ENCODE results near the gene AVPI1. TPM values are rescaled to one million over a fixed set of nuclear protein-coding genes. Genes with fewer than 3 reads are reported as not detected.

The AVPI1 gene
- total and polyA plus RNA-seq, 10 of the 15 experiments (the other 5 are each of a cell fraction or from before 2014, with no cell fraction given): 0.08 to 1.4 (median 0.84) TPM

DNA sequence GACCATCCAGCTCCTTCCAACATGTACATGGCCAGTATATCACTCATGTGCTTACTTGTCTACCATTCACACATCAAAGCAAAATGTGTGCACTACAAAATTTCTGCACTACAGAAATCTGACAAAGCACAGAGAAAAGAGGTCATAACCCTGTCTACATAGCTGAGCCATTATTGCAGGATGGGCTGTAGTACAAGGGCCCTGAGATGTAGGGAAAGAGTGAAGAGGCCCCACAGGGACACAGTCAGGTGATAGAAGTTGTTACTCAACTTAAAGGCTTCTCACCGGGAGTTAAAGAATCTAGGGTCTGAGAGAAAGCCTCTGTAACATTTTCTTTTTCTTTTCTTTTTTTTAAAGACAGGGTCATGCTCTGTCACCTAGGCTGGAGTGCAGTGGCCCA is 17.5 kb downstream of the AVPI1 start:
- ChIA-PET POLR2A (no interaction called here), SMC1A (ENCODE audit: uncharacterized antibody, unreplicated experiment) (interaction anchor here (1.2 to 1.7 kb wide), 2 partner anchors 20 to 67 kb away, joined by 4 to 6 read pairs; partner anchors contain the start of gene ZFYVE27), CTCF (interaction anchor here (0.7 to 1.6 kb wide), 4 partner anchors 10 to 98 kb away, joined by 3 to 4 read pairs (median 3); no protein-coding TSS in a partner anchor), RAD21 (ENCODE audit: unreplicated experiment) (no interaction called here)
- no peak overlapping the region for H3K4me2 ChIP-seq (ENCODE audit: control insufficient read depth, insufficient read depth)
- no TSS peak for BruUV-seq (replicated peaks)
- peaks cover 2 to 10% of the 10 kb centered on the region in 2 experiments for H3K36me3 ChIP-seq (ENCODE audit: control insufficient read depth in 2 of 2, insufficient read depth in 2 of 2, low read length in 1 of 2)
- ATAC-seq (no peak), DNase-seq (ENCODE audit: low read depth, low spot score) (no peak), FAIRE-seq (no peak)
- no peak overlapping the region for H2AFZ ChIP-seq (ENCODE audit: control insufficient read depth, low read depth, low read length)
- no peak overlapping the region for H3K27ac ChIP-seq (ENCODE audit: control insufficient read depth, insufficient read depth)
- no peak overlapping the region for H3K4me3 ChIP-seq
- TF ChIP-seq, protein P1, sequence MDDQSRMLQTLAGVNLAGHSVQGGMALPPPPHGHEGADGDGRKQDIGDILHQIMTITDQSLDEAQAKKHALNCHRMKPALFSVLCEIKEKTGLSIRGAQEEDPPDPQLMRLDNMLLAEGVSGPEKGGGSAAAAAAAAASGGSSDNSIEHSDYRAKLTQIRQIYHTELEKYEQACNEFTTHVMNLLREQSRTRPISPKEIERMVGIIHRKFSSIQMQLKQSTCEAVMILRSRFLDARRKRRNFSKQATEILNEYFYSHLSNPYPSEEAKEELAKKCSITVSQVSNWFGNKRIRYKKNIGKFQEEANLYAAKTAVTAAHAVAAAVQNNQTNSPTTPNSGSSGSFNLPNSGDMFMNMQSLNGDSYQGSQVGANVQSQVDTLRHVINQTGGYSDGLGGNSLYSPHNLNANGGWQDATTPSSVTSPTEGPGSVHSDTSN (IDR thresholded peaks at IDR 0.05; ENCODE audit: insufficient replicate concordance, low read depth, low read length): no peak
- TF ChIP-seq BHLHE40 (IDR thresholded peaks at IDR 0.05; ENCODE audit: borderline replicate concordance in 1 of 2, low read depth in 2 of 2, low read length in 1 of 2): no peak
- no peaks in the 10 kb centered on the region for H3K27me3 ChIP-seq (replicated peaks in 1 of 2; ENCODE audit: control insufficient read depth in 2 of 2, insufficient read depth in 2 of 2, low read length in 1 of 2)
- in situ Hi-C loops (cut with MboI) (no loop called here), intact Hi-C loops (cut with micrococcal nuclease; ENCODE audit: unreplicated experiment) (no loop called here)
- H4K20me1 ChIP-seq (ENCODE audit: control insufficient read depth, insufficient read depth): no peaks in the 10 kb centered on the region
- WGBS (ENCODE audit: insufficient coverage, insufficient replicate concordance, low lambda C conversion rate, missing lambda C conversion rate): 100% methylated on average over 1 of the region's 1 CpG
- H3K79me2 ChIP-seq (ENCODE audit: control insufficient read depth, insufficient read depth, low read length): no peaks in the 10 kb centered on the region
- no peaks in the 10 kb centered on the region for H3K9me3 ChIP-seq (replicated peaks; ENCODE audit: control insufficient read depth, insufficient read depth, low read length)
- H3K4me1 ChIP-seq (ENCODE audit: control insufficient read depth, insufficient read depth, low read length): no peaks in the 10 kb centered on the region
- no peak overlapping the region for H3K9ac ChIP-seq (ENCODE audit: control insufficient read depth, insufficient read depth, low read length)

DNA sequence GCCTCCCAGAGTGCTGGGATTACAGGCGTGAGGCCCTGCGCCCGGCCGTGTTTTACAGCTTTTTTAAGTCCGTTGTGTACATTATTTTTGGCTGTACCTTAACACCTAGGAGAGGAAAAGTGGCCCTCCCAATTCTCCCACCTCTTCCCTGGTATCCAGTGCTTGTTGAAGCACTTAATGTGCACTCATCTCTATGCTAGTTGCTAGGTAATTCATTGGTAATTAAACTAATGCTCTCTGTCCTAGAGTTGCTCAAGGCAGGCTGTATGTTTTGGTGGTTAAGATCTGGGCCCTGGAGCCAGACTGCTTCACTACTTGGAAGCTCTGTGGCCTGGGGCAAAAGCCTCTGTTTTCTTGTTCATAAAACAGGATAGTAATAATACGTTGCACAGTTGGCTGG is 19.6 kb downstream of the AVPI1 start:
- RAD21 ChIA-PET (ENCODE audit: unreplicated experiment): no interaction called here
- no peak for DNase-seq (ENCODE audit: low read depth, low spot score)
- no peak for TF ChIP-seq STAT1 (conservative IDR thresholded peaks at IDR 0.05)
- TF ChIP-seq, protein P2, sequence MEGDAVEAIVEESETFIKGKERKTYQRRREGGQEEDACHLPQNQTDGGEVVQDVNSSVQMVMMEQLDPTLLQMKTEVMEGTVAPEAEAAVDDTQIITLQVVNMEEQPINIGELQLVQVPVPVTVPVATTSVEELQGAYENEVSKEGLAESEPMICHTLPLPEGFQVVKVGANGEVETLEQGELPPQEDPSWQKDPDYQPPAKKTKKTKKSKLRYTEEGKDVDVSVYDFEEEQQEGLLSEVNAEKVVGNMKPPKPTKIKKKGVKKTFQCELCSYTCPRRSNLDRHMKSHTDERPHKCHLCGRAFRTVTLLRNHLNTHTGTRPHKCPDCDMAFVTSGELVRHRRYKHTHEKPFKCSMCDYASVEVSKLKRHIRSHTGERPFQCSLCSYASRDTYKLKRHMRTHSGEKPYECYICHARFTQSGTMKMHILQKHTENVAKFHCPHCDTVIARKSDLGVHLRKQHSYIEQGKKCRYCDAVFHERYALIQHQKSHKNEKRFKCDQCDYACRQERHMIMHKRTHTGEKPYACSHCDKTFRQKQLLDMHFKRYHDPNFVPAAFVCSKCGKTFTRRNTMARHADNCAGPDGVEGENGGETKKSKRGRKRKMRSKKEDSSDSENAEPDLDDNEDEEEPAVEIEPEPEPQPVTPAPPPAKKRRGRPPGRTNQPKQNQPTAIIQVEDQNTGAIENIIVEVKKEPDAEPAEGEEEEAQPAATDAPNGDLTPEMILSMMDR (IDR thresholded peaks at IDR 0.05 in 2 of 3, conservative IDR thresholded peaks at IDR 0.05 in 1 of 3; ENCODE audit: control insufficient read depth in 2 of 3, extremely low read depth in 1 of 3, insufficient read depth in 1 of 3, low read depth in 3 of 3, low read length in 3 of 3): no peak
- TF ChIP-seq NBN (IDR thresholded peaks at IDR 0.05): no peak
- TF ChIP-seq, protein P3, sequence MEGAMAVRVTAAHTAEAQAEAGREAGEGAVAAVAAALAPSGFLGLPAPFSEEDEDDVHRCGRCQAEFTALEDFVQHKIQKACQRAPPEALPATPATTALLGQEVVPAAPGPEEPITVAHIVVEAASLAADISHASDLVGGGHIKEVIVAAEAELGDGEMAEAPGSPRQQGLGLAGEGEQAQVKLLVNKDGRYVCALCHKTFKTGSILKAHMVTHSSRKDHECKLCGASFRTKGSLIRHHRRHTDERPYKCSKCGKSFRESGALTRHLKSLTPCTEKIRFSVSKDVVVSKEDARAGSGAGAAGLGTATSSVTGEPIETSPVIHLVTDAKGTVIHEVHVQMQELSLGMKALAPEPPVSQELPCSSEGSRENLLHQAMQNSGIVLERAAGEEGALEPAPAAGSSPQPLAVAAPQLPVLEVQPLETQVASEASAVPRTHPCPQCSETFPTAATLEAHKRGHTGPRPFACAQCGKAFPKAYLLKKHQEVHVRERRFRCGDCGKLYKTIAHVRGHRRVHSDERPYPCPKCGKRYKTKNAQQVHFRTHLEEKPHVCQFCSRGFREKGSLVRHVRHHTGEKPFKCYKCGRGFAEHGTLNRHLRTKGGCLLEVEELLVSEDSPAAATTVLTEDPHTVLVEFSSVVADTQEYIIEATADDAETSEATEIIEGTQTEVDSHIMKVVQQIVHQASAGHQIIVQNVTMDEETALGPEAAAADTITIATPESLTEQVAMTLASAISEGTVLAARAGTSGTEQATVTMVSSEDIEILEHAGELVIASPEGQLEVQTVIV (IDR thresholded peaks at IDR 0.05; ENCODE audit: borderline replicate concordance, partially characterized antibody): no peak
- TF ChIP-seq MTA2 (IDR thresholded peaks at IDR 0.05; ENCODE audit: low read depth): no peak
- TF ChIP-seq KAT2A (conservative IDR thresholded peaks at IDR 0.05; ENCODE audit: control insufficient read depth, low read depth, low read length): no peak
- no peak for TF ChIP-seq CBX3 (IDR thresholded peaks at IDR 0.05; ENCODE audit: borderline replicate concordance, low read depth)
- no peak for TF ChIP-seq CHD4 (IDR thresholded peaks at IDR 0.05)
- TF ChIP-seq HDAC2 (IDR thresholded peaks at IDR 0.05): no peak
- TF ChIP-seq TCF3 (IDR thresholded peaks at IDR 0.05; ENCODE audit: borderline replicate concordance, insufficient read depth, low read depth, low read length): no peak

More for the DNA sequence above, 19.6 kb downstream of the AVPI1 start:
- FAIRE-seq (no peak), ATAC-seq (no peak)
- BruUV-seq (replicated peaks): no TSS peak
- POLR2A ChIA-PET: no interaction called here
- no peaks in the 10 kb centered on the region for H4K20me1 ChIP-seq (ENCODE audit: control insufficient read depth, insufficient read depth)
- CTCF ChIA-PET: interaction anchor here (1.5 kb wide), 1 partner anchor 16 kb away, joined by 4 read pairs; no protein-coding TSS in a partner anchor
- H2AFZ ChIP-seq (ENCODE audit: control insufficient read depth, low read depth, low read length): no peak overlapping the region
- no peaks in the 10 kb centered on the region for H3K9me3 ChIP-seq (replicated peaks; ENCODE audit: control insufficient read depth, insufficient read depth, low read length)
- no peak overlapping the region for H3K9ac ChIP-seq (ENCODE audit: control insufficient read depth, insufficient read depth, low read length)
- H3K27ac ChIP-seq (ENCODE audit: control insufficient read depth, insufficient read depth): no peak overlapping the region
- SMC1A ChIA-PET (ENCODE audit: uncharacterized antibody, unreplicated experiment): no interaction called here
- H3K4me3 ChIP-seq: no peak overlapping the region
- H3K79me2 ChIP-seq (ENCODE audit: control insufficient read depth, insufficient read depth, low read length): no peaks in the 10 kb centered on the region
- WGBS (ENCODE audit: insufficient coverage, insufficient replicate concordance, low lambda C conversion rate, missing lambda C conversion rate): 86% methylated on average over 6 of the region's 6 CpGs
- no peak overlapping the region for H3K4me2 ChIP-seq (ENCODE audit: control insufficient read depth, insufficient read depth)
- peaks cover 2 to 8% of the 10 kb centered on the region in 2 experiments for H3K36me3 ChIP-seq (ENCODE audit: control insufficient read depth in 2 of 2, insufficient read depth in 2 of 2, low read length in 1 of 2)
- in situ Hi-C loops (cut with MboI) (no loop called here), intact Hi-C loops (cut with micrococcal nuclease; ENCODE audit: unreplicated experiment) (no loop called here)
- H3K4me1 ChIP-seq (ENCODE audit: control insufficient read depth, insufficient read depth, low read length): no peaks in the 10 kb centered on the region
- no peaks in the 10 kb centered on the region for H3K27me3 ChIP-seq (replicated peaks in 1 of 2; ENCODE audit: control insufficient read depth in 2 of 2, insufficient read depth in 2 of 2, low read length in 1 of 2)
